AG10803 (cell line): Measurements from ENCODE around the gene MLLT1.
A peak's percentile ranks its signal among the peaks of the same experiment; 100 is the strongest.

Experiments
- DNase-seq: peaks from one replicate; pipeline ENCODE4 v3.0.0; 2010; ENCODE audit warnings: low read depth
- H3K4me3 ChIP-seq: 2 replicates; pipeline ENCODE4 v1.5.1; 2011; ENCODE audit warnings: mild to moderate bottlenecking, low read length, control low read depth
- TF ChIP-seq, protein P1 (sequence below): conservative IDR thresholded peaks from 2 replicates; pipeline ENCODE4 v1.5.1; 2011; ENCODE audit warnings: mild to moderate bottlenecking, low read length, control low read depth, inconsistent platforms

MLLT1 gene

DNA sequence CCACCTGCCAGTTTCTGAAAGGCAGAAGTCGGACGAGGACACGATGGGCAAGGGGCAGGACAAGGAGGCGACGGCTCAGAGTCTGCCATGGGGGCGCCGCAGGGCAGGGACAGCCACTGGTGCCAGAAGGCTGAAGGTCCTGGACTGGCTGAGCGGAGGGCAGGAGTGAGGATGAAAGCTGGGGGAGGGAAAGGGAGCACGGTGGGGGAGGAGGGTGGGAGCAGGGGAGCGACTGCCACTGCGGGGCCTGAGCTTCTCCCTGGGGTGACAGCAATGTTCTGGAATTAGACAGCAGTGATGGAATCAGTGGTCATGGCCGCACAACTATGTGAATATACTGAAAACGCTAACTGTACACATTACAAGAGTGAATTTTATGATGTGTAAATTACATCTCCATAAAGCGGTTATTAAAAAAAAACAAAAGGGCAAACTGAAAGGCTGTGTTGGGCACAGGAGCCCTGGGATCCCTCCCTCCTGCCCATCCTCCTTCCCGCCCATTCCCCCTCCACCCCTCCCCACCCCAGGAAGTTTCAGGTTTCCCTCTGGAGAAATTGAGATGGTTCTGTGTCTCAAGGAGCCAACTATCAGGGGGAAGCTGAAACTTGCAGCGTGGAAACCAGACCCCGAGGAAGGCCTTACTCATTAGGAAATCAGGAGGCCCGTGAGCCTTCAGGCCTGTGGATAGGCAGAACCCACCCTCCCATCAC lies 15.9 kb downstream of the MLLT1 start:
- no peak for DNase-seq
- H3K4me3 ChIP-seq = no peak overlapping the region
- TF ChIP-seq, protein P1, sequence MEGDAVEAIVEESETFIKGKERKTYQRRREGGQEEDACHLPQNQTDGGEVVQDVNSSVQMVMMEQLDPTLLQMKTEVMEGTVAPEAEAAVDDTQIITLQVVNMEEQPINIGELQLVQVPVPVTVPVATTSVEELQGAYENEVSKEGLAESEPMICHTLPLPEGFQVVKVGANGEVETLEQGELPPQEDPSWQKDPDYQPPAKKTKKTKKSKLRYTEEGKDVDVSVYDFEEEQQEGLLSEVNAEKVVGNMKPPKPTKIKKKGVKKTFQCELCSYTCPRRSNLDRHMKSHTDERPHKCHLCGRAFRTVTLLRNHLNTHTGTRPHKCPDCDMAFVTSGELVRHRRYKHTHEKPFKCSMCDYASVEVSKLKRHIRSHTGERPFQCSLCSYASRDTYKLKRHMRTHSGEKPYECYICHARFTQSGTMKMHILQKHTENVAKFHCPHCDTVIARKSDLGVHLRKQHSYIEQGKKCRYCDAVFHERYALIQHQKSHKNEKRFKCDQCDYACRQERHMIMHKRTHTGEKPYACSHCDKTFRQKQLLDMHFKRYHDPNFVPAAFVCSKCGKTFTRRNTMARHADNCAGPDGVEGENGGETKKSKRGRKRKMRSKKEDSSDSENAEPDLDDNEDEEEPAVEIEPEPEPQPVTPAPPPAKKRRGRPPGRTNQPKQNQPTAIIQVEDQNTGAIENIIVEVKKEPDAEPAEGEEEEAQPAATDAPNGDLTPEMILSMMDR = no peak

DNA sequence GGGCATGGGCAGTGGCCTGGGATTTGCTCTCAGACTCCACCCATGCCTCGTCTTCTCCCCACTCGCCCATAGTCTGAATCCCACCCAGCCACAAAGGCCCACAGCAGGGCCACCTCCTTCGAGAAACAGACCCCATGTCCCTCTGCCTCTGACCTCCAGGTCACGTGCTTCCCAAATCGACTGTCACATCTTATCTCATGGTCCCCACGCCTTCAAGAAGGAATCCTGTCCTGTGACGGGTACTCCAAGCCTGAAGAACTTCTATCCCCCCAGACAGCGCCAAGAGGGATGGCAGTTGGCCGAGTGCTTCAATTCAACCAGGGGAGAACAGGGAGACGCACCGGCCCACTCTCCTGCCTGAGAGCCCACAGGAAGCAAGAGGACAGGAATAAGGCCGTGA lies 16.5 kb downstream of the MLLT1 start:
- H3K4me3 ChIP-seq = no peak overlapping the region
- TF ChIP-seq, protein P1 = no peak

DNA sequence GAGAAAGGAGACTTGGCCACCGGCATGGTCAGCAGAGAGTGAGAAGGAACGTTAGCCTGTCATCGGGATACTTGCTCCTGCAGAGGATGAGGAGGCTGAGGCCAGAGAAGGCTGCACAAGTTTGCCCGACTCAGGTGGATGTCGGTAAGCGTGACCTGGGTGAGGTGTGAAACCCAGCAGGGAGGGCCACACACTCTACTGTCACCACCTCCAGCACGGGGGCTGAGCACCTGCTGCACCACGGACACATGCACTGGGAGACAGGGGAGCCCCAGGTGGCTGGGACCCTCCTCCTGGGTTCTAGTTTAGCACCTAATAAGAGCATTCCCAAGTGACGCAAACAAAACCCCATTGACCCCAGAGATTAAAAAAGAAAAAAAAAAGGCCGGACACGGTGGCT lies 17.3 kb downstream of the MLLT1 start:
- DNase-seq = no peak
- TF ChIP-seq, protein P1 = no peak
- H3K4me3 ChIP-seq = no peak overlapping the region

More for the DNA sequence above, 16.5 kb downstream of the MLLT1 start:
- DNase-seq = no peak

DNA sequence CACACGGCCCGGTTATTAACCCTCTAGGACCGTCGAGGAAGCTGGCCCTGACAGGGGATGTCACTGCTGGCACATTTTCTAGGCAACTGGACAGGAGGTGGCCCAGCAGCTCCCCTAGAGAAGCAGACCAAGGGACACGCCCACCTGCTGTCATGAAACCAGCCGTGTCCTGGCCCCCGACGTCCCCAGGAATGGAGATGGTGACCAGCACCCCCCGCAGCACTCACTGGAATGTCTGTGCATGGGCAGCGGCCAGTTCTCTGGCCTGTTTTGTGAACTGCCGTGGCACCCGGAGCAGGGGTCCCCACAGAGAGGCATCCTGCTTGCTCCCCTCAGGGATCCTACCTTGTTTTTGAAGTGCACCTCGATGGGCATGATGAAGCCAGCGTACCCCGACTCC lies 17.9 kb downstream of the MLLT1 start:
- no peak overlapping the region for H3K4me3 ChIP-seq
- TF ChIP-seq, protein P1 = no peak
- DNase-seq = no peak

DNA sequence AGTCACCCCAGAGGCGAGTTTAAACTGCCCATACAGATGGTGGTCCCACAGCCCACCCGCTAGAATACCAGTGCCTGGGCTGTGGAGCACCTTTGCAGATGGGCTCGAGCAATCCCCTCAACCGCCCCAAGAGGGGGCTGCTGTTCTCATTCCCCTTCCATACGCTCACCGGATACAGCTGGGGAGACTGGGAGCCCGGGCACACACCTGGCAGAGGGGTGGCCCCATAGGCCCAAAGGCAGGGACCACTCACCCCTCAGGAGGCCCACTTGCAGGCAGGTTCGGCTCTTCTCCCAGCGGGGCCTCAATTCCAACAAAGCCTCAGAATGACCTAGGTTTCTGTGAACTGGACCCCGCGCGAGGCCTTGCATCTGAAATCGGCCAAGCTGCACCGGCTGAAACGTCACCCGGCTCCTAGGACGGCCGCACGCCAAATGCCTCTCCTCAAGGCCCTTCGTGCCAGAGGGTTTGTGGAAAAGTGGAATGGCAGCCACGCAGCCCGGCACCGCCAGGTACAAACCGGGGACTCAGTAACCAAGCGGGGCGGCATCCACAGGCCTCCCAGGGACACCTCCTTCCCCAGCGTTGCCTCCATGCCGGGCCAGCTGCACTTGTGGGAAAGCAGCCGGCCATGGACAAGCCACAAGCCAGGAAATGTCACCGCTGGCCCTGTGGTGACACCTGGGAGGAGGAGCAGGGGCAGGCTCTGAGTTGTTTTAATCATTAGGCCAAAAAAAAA lies 18.7 kb downstream of the MLLT1 start:
- no peak overlapping the region for H3K4me3 ChIP-seq
- no peak for DNase-seq
- TF ChIP-seq, protein P1 = peak; percentile 59

DNA sequence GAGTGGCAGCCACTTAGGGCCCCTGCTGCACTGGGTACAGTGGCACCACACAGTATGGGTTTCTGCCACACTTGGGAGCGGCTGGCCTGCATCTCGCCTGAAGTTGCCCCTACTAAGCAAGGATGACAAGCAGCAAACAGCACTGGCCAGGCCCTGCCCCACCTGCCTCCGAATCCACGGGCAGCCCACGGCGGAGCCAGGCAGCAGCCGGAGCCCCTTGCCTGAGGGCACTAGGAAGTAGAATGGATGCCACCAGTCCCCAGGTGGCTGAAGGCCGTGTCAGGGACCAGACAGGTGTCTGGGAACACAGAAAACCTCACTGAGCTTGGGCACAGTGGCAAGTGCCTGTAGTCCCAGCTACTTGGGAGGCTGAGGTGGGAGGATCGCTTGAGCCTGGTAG lies 19.4 kb downstream of the MLLT1 start:
- DNase-seq = no peak
- H3K4me3 ChIP-seq = no peak overlapping the region
- TF ChIP-seq, protein P1 = no peak
